Measurements from ENCODE around the gene HAVCR1.

DNA sequence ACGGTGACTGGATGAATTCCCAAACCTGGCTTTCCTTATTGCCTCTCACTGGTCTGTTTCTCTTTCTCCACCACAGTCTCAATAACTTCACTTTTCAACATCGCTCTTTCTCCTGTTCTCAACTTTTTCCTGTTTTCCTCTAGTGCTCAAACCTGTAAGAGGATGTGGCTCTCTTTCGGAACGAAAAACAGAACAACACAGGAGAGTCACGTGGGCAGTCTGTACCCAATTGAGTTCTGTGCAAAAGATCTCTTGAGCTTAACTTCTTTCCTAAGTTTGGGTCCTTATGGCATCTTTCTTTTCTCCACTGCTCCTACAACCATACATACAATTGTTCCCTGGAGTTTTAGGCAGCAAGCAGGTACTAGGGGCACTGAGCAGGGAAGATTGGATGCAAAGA is 8.9 kb downstream of the HAVCR1 start:
- TF ChIP-seq STAT1 (IDR thresholded peaks at IDR 0.05; ENCODE audit: unreplicated experiment): no peak
- TF ChIP-seq POLR2AphosphoS5 (IDR thresholded peaks at IDR 0.05; ENCODE audit: low read depth): no peak
- TF ChIP-seq, protein P1, sequence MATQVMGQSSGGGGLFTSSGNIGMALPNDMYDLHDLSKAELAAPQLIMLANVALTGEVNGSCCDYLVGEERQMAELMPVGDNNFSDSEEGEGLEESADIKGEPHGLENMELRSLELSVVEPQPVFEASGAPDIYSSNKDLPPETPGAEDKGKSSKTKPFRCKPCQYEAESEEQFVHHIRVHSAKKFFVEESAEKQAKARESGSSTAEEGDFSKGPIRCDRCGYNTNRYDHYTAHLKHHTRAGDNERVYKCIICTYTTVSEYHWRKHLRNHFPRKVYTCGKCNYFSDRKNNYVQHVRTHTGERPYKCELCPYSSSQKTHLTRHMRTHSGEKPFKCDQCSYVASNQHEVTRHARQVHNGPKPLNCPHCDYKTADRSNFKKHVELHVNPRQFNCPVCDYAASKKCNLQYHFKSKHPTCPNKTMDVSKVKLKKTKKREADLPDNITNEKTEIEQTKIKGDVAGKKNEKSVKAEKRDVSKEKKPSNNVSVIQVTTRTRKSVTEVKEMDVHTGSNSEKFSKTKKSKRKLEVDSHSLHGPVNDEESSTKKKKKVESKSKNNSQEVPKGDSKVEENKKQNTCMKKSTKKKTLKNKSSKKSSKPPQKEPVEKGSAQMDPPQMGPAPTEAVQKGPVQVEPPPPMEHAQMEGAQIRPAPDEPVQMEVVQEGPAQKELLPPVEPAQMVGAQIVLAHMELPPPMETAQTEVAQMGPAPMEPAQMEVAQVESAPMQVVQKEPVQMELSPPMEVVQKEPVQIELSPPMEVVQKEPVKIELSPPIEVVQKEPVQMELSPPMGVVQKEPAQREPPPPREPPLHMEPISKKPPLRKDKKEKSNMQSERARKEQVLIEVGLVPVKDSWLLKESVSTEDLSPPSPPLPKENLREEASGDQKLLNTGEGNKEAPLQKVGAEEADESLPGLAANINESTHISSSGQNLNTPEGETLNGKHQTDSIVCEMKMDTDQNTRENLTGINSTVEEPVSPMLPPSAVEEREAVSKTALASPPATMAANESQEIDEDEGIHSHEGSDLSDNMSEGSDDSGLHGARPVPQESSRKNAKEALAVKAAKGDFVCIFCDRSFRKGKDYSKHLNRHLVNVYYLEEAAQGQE (IDR thresholded peaks at IDR 0.05; ENCODE audit: unreplicated experiment): no peak
- TF ChIP-seq, protein P2, sequence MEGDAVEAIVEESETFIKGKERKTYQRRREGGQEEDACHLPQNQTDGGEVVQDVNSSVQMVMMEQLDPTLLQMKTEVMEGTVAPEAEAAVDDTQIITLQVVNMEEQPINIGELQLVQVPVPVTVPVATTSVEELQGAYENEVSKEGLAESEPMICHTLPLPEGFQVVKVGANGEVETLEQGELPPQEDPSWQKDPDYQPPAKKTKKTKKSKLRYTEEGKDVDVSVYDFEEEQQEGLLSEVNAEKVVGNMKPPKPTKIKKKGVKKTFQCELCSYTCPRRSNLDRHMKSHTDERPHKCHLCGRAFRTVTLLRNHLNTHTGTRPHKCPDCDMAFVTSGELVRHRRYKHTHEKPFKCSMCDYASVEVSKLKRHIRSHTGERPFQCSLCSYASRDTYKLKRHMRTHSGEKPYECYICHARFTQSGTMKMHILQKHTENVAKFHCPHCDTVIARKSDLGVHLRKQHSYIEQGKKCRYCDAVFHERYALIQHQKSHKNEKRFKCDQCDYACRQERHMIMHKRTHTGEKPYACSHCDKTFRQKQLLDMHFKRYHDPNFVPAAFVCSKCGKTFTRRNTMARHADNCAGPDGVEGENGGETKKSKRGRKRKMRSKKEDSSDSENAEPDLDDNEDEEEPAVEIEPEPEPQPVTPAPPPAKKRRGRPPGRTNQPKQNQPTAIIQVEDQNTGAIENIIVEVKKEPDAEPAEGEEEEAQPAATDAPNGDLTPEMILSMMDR (conservative IDR thresholded peaks at IDR 0.05; ENCODE audit: low read depth in 2 of 2): no peak
- TF ChIP-seq EZH2phosphoT487 (IDR thresholded peaks at IDR 0.05; ENCODE audit: unreplicated experiment): no peak
- no peak for TF ChIP-seq ZNF331 (CRISPR knock-in tag; IDR thresholded peaks at IDR 0.05; ENCODE audit: low read depth)
- TF ChIP-seq ZNF114 (CRISPR knock-in tag; IDR thresholded peaks at IDR 0.05): no peak
- no peak for TF ChIP-seq EZH2 (IDR thresholded peaks at IDR 0.05; ENCODE audit: low read depth, unreplicated experiment)
- TF ChIP-seq CREB1 (CRISPR knock-in tag; IDR thresholded peaks at IDR 0.05; ENCODE audit: low read depth): no peak
